Upper lobe of right lung (tissue), 1 donor: ENCODE measurements around the gene TMEM231. TPM values are rescaled to one million over a fixed set of nuclear protein-coding genes. Genes with fewer than 3 reads are reported as not detected.
A peak's percentile ranks its signal among the peaks of the same experiment; 100 is the strongest.
"Not testable (repeated sequence)": the region's sequence is repeated elsewhere in the genome, so short reads cannot be mapped to it uniquely, and the experiment has no call there.

Experiments used
- ATAC-seq: fragments of 200-7000 bp; cut with Tn5 transposase; one replicate; pipeline ENCODE4 v1.9.1; 2020; ENCODE audit warnings: mild to moderate bottlenecking, moderate library complexity
- DNase-seq: peaks from one replicate; pipeline ENCODE4 v3.0.0-alpha.2; 2020
- H3K27ac ChIP-seq: fragments of 200-600 bp; one replicate; pipeline ENCODE4 v1.8.0; 2022
- H3K27me3 ChIP-seq: fragments of 200-600 bp; one replicate; pipeline ENCODE4 v1.8.0; 2022; ENCODE audit warnings: mild to moderate bottlenecking
- H3K36me3 ChIP-seq: fragments of 200-600 bp; one replicate; pipeline ENCODE4 v1.8.0; 2022
- H3K4me1 ChIP-seq: fragments of 200-600 bp; one replicate; pipeline ENCODE4 v1.8.0; 2022
- H3K4me3 ChIP-seq: fragments of 200-600 bp; one replicate; pipeline ENCODE4 v1.8.0; 2022; ENCODE audit warnings: mild to moderate bottlenecking
- H3K9me3 ChIP-seq: fragments of 200-600 bp; one replicate; pipeline ENCODE4 v1.8.0; 2022
- intact Hi-C: fragments of 100-400 bp; cut with DNase I; formaldehyde crosslinking; loops from one replicate; pipeline ENCODE4 v1.11.0; 2022
- total RNA-seq: library from RNA; stranded (reverse); fragmentation: NEBNext Ultra II Directional; extraction: Animal tissue kit (Norgen Biotek cat#: 25700); gene quantifications from one replicate; pipeline ENCODE4 v1.2.1, GENCODE V29; 2021
- TF ChIP-seq, protein P1 (sequence below): fragments of 200-600 bp; IDR thresholded peaks from one replicate; pipeline ENCODE4 v1.8.0; 2022; ENCODE audit warnings: antibody characterized with exemption
- donor health status: DM: no; HTN: yes; CAD: no; lungs with severe emphysema.

The TMEM231 gene
- total RNA-seq, 1 donor from 2014 or later = 4.5 TPM

DNA sequence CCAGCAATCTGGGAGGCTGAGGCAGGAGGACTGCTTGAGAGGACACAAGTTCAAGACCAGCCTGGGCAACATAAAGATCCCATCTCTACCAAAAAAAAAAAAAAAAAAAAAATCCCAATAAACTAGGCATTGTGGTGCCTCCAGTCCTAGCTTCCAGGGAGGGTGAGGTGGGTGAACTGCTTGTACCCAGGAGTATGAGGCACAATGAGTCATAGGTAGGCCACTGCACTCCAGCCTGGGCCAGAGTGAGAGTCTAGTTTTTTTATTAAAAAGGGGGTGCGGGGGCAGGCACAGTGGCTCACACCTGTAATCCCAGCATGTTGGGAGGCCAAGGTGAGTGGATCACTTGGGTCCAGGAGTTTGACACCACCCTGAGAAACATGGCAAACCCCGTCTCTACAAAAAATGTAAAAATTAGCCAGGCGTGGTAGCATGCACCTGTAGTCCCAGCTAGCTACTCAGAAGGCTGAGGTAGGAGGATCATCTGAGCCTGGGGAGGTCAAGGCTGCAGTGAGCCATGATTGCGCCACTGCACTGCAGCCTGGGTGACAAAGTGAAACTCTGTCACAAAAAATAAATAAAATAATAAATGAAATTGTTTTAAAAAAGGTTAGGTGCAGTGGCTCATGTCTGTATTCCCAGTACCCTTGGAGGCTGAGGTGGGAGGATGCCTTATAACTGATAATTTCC, 53.0 kb downstream of the TMEM231 start:
- Histone ChIP-seq H3K36me3 (no peaks in the 10 kb centered on the region), H3K27ac (no peak overlapping the region), H3K4me3 (no peak overlapping the region), H3K9me3 (no peaks in the 10 kb centered on the region), H3K4me1 (no peaks in the 10 kb centered on the region), H3K27me3 (no peaks in the 10 kb centered on the region)
- TF ChIP-seq, protein P1, sequence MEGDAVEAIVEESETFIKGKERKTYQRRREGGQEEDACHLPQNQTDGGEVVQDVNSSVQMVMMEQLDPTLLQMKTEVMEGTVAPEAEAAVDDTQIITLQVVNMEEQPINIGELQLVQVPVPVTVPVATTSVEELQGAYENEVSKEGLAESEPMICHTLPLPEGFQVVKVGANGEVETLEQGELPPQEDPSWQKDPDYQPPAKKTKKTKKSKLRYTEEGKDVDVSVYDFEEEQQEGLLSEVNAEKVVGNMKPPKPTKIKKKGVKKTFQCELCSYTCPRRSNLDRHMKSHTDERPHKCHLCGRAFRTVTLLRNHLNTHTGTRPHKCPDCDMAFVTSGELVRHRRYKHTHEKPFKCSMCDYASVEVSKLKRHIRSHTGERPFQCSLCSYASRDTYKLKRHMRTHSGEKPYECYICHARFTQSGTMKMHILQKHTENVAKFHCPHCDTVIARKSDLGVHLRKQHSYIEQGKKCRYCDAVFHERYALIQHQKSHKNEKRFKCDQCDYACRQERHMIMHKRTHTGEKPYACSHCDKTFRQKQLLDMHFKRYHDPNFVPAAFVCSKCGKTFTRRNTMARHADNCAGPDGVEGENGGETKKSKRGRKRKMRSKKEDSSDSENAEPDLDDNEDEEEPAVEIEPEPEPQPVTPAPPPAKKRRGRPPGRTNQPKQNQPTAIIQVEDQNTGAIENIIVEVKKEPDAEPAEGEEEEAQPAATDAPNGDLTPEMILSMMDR = no peak
- ATAC-seq (no peak), DNase-seq (no peak)
- intact Hi-C loops = no loop called here

DNA sequence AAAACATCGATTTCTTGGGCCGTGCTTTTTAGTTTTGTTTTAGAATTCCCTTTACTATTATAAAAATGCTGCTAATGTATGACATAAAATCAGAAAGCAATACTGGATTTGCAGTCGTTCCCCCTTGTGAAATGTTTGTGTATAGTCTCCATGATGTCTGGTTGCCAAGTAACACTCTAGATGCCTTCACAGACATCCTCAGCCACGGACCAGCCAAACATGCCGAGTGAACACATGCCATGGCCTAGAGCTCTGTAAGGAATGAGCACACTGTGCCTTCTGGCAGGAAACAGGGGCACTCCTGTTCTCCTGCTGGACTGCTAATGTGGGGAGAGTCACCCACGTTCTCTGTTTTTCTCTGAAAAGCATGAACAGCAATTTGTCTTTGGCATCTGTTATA, 54.2 kb downstream of the TMEM231 start:
- H3K9me3 ChIP-seq, H3K27ac ChIP-seq, intact Hi-C loops, DNase-seq, H3K36me3 ChIP-seq, H3K4me1 ChIP-seq, H3K27me3 ChIP-seq, H3K4me3 ChIP-seq, ATAC-seq: not testable (repeated sequence)

DNA sequence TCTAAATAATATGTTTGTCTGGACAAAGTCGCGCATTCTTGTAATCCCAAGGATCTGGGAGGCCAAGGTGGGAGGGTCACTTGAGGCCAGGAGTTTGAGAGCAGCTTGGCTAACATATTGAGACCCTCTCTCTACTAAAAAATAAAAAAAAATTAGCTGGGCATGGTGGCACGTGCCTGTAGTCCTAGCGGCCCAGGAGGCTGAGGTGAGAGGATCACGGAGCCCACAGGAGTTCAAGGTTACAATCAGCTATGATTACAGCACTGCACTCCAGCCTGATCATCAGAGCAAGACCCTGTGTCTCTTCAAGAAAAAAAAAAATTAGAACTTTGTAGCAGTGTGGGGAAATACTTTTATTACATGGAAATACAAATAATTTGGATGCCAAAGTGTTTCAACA, 54.7 kb downstream of the TMEM231 start:
- H3K27ac ChIP-seq = no peak overlapping the region
- H3K4me3 ChIP-seq = no peak overlapping the region
- TF ChIP-seq, protein P1 = no peak
- DNase-seq = no peak
- H3K9me3 ChIP-seq = no peaks in the 10 kb centered on the region
- no peak for ATAC-seq
- no peaks in the 10 kb centered on the region for H3K4me1 ChIP-seq
- intact Hi-C loops = no loop called here
- H3K36me3 ChIP-seq = no peaks in the 10 kb centered on the region
- no peaks in the 10 kb centered on the region for H3K27me3 ChIP-seq

DNA sequence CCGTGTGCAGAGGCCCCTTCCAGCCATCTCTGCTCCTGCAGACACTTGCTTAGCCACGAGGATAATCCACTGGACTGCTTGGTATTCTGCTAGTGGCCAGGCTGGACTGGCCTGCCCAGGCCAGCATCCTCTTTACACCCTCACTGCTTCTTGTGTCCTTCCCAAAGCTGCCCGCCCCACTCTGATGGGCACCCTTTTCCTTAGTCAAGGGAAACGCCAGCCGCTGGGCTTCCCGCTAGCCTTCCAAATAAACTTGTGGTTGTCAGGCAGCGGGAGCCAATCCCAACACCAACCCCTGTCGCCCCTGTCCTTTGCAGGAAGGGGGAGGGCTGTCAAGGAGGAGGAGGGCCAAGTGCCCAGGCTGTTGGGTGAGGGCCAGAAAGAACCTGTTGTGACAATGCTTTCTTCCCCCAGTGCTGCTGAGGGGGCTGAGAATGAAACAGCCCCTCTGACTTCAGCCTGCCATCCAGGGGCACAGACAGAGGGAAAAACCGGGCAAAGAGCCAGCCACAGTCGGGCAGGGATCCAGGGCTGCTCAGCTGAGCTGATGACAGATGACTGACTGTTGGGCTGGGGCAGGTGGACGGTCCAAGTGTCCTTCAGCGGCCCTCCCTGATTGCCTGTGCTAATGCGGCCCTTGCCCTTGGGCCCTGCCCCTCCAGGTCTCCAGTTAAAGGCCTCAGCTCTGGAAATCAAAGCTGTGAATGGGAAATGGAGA, 57.3 kb downstream of the TMEM231 start:
- H3K27me3 ChIP-seq, DNase-seq, H3K27ac ChIP-seq, H3K4me3 ChIP-seq, H3K36me3 ChIP-seq, H3K9me3 ChIP-seq, intact Hi-C loops: not testable (repeated sequence)
- peak; percentile 44 for ATAC-seq
- peaks cover 11% of the 10 kb centered on the region for H3K4me1 ChIP-seq

DNA sequence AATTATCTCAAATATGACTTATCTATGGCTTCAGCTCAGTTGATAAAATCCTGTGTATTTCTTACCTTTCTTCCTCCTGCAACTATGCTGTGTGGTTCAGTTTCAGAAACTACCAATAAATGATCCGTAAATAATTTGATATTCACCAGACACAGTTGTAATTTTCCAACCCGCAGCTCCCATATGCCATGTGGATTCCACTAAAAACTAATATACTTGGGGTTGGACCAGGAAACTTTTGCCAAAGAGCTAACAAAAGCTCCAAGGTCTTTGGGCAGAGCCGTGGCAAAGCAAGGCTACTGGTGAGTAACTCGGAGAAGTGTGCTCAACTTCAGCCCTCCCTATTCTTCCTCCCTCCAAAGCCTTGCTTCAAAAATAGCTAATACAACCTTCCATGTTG, 58.5 kb downstream of the TMEM231 start:
- intact Hi-C loops = no loop called here
- H3K4me3 ChIP-seq = no peak overlapping the region

DNA sequence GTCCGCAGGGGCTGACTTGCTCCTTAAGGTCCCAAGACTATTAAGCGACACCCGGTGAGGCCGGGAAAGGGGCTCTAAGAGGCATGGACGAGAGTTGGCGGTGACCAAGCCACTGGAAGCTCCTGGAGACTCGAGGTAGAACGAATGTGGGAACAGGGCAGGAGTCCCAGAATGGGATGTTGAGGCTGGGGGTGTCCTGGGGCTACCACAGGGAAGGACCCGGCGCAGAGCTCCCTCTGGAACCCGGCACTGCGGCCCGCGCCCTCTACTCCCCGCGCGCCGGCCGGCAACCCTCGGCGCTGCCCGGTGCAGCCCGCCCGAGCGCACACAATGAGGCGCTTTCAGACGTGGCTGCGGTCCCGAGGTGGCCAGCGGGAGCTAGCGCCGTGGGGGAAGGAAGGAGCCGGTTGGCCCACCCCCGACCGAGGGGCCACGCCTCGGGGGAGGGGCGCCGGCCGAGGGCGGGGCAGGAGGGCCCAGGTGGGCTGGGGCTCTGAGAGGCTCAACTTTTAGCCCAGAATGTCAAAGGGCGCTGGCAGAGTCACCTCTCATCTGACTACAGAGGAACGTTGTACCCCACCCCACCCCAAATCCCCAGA, 60.9 kb downstream of the TMEM231 start, which contains the start of gene CHST6:
TSS of gene CHST6 (minus strand) at position 366 of the 599 bp plus-strand sequence. CDS start 15,613 bp downstream, outside the sequence.
- DNase-seq (no peak), ATAC-seq (peak; percentile 77)
- H3K4me3 ChIP-seq = peak within 1 kb of the TSS; percentile 34
- no peak within 1 kb of the TSS for H3K27ac ChIP-seq
- TF ChIP-seq, protein P1 = no peak
- intact Hi-C loops = no loop called here
- H3K36me3 ChIP-seq = no peaks in the 10 kb centered on the region
- peaks cover 14% of the 10 kb centered on the region for H3K27me3 ChIP-seq
- peaks cover 11% of the 10 kb centered on the region for H3K4me1 ChIP-seq
- H3K9me3 ChIP-seq = no peaks in the 10 kb centered on the region

More for the DNA sequence above, 58.5 kb downstream of the TMEM231 start:
- peaks cover 14% of the 10 kb centered on the region for H3K27me3 ChIP-seq
- ATAC-seq = no peak
- H3K36me3 ChIP-seq = no peaks in the 10 kb centered on the region
- no peaks in the 10 kb centered on the region for H3K9me3 ChIP-seq
- H3K4me1 ChIP-seq = peaks cover 11% of the 10 kb centered on the region
- TF ChIP-seq, protein P1 = no peak
- no peak overlapping the region for H3K27ac ChIP-seq
- no peak for DNase-seq
